Loucy (cell line): ENCODE results near the gene FKBP15.

Experiments used
- H2AFZ ChIP-seq: fragments of 200-600 bp; sonication (generic); 2 replicates; pipeline ENCODE4 v1.6.0; 2016; ENCODE audit warnings: antibody characterized with exemption, mild to moderate bottlenecking, low read length, moderate library complexity
- H3F3A ChIP-seq: fragments of 200-600 bp; 2 replicates; pipeline ENCODE4 v1.6.0; 2016; ENCODE audit warnings: antibody characterized with exemption, low read depth, mild to moderate bottlenecking
- H3K27me3 ChIP-seq: fragments of 200-600 bp; sonication (generic); 2 replicates; pipeline ENCODE4 v1.6.1; 2014; ENCODE audit warnings: low read length, mild to moderate bottlenecking; ENCODE audit not compliant: insufficient read depth, poor library complexity, severe bottlenecking
- H3K36me3 ChIP-seq: fragments of 200-600 bp; sonication (generic); 2 replicates; pipeline ENCODE4 v1.6.1; 2016; ENCODE audit warnings: low read length; ENCODE audit not compliant: insufficient read depth
- H3K4me1 ChIP-seq: fragments of 200-600 bp; sonication (generic); 2 replicates; pipeline ENCODE4 v1.5.1; 2014; ENCODE audit warnings: low read length, mild to moderate bottlenecking; ENCODE audit not compliant: insufficient read depth, poor library complexity, severe bottlenecking
- H3K4me2 ChIP-seq: fragments of 200-600 bp; sonication (generic); 2 replicates; pipeline ENCODE4 v1.6.0; 2014; ENCODE audit warnings: antibody characterized with exemption, low read length, low read depth, mild to moderate bottlenecking; ENCODE audit not compliant: poor library complexity, severe bottlenecking
- H3K4me3 ChIP-seq: fragments of 200-600 bp; sonication (generic); 2 replicates; pipeline ENCODE4 v1.5.1; 2014; ENCODE audit warnings: low read length, mild to moderate bottlenecking, mixed read lengths; ENCODE audit not compliant: poor library complexity, severe bottlenecking
- H3K79me2 ChIP-seq: fragments of 200-600 bp; sonication (generic); 2 replicates; pipeline ENCODE4 v1.6.1; 2014; ENCODE audit warnings: low read length; ENCODE audit not compliant: insufficient read depth
- H3K9ac ChIP-seq: fragments of 200-600 bp; sonication (generic); 2 replicates; pipeline ENCODE4 v1.6.0; 2014; ENCODE audit warnings: mild to moderate bottlenecking, low read depth, low read length, moderate library complexity; ENCODE audit not compliant: poor library complexity, severe bottlenecking
- H3K9me2 ChIP-seq: fragments of 200-600 bp; sonication (generic); replicated peaks from 2 replicates; pipeline ENCODE4 v1.6.1; 2016; ENCODE audit warnings: low read depth, low read length, mixed read lengths
- H3K9me3 ChIP-seq: fragments of 200-600 bp; sonication (generic); 2 replicates; pipeline ENCODE4 v1.6.1; 2014; ENCODE audit warnings: mild to moderate bottlenecking, antibody characterized with exemption, low read length, low read depth; ENCODE audit not compliant: insufficient read depth
- H4K20me1 ChIP-seq: fragments of 200-600 bp; sonication (generic); 2 replicates; pipeline ENCODE4 v1.6.0; 2014; ENCODE audit warnings: antibody characterized with exemption, low read length, mild to moderate bottlenecking; ENCODE audit not compliant: insufficient read depth, poor library complexity, severe bottlenecking
- EZH2phosphoT487 ChIP-seq: fragments of 200-600 bp; IDR thresholded peaks from 2 replicates; pipeline ENCODE4 v1.6.1; 2018; ENCODE audit warnings: antibody characterized with exemption, mild to moderate bottlenecking, moderate library complexity, borderline replicate concordance
- TF ChIP-seq, protein P1 (sequence below): fragments of 200-600 bp; sonication (generic); conservative IDR thresholded peaks from 2 replicates; pipeline ENCODE4 v1.5.1; 2014; ENCODE audit warnings: mild to moderate bottlenecking, antibody characterized with exemption, low read length

The FKBP15 gene

DNA sequence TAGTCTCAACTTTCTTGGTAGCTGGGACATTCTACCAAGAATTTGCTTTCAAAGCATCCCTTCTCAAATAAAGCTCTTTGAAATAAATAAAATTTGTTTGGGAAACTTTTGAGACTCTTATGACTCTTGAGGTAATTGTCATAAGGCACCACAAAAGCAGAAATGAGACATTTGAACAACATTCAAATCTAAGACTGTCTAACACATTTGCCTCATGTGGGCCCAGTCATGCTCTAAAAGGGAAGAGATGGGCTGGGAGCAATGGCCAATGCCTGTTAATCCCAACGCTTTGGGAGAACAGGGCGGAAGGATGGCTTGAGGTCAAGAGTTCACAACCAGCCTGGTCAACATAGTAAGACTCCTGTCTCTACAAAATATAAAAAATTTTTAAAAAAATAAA is 43.8 kb downstream of the FKBP15 start:
- Histone ChIP-seq H3K4me1 (no peaks in the 10 kb centered on the region), H3K9me2 (no peaks in the 10 kb centered on the region), H3K9me3 (no peaks in the 10 kb centered on the region), H3K4me3 (no peak overlapping the region), H2AFZ (no peak overlapping the region), H3K4me2 (no peak overlapping the region), H3K9ac (no peak overlapping the region), H3F3A (no peaks in the 10 kb centered on the region), H4K20me1 (no peaks in the 10 kb centered on the region), H3K79me2 (no peaks in the 10 kb centered on the region), H3K36me3 (peaks cover 93% of the 10 kb centered on the region), H3K27me3 (no peaks in the 10 kb centered on the region)
- TF ChIP-seq EZH2phosphoT487: no peak
- TF ChIP-seq, protein P1, sequence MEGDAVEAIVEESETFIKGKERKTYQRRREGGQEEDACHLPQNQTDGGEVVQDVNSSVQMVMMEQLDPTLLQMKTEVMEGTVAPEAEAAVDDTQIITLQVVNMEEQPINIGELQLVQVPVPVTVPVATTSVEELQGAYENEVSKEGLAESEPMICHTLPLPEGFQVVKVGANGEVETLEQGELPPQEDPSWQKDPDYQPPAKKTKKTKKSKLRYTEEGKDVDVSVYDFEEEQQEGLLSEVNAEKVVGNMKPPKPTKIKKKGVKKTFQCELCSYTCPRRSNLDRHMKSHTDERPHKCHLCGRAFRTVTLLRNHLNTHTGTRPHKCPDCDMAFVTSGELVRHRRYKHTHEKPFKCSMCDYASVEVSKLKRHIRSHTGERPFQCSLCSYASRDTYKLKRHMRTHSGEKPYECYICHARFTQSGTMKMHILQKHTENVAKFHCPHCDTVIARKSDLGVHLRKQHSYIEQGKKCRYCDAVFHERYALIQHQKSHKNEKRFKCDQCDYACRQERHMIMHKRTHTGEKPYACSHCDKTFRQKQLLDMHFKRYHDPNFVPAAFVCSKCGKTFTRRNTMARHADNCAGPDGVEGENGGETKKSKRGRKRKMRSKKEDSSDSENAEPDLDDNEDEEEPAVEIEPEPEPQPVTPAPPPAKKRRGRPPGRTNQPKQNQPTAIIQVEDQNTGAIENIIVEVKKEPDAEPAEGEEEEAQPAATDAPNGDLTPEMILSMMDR: no peak

DNA sequence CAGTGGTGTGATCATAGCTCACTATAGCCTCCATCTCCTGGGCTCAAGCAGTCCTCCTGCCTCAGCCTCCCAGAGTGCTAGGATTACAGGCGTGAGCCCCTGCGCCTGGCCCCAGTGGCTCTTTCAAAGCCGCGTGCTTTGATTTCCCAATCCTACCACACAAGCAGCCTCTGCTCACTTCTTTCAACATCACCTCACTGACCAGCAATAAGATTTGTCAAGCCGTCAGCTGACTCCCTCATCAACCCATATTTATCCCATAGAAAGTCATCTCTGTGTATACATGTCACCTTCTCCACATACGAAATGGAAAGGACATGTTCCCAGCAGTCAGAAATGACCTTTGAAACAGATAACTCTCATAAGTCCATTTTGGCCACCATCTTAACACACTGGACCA is 44.3 kb downstream of the FKBP15 start:
- H3K36me3 ChIP-seq: peaks cover 90% of the 10 kb centered on the region

DNA sequence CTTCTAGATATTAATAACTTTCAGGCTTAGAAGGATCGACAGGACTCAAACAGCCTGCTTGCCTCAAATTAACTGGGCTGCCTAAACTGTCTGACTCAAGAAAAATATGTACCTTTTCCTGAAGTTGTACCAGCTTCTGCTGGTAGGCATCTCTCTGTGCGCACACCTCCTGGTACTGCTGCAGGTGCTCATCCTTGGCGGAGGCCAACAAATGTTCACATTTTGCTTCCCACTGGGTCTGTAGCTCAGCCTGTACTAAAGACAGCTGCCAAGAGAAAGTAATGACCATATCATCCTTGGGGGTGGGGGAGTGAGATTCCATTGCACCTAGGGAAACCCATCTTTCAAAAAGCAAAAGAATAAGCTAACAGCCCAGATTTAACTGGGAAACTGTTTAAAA is 47.7 kb downstream of the FKBP15 start:
- no peak overlapping the region for H2AFZ ChIP-seq
- H4K20me1 ChIP-seq: no peaks in the 10 kb centered on the region
- H3K4me1 ChIP-seq: no peaks in the 10 kb centered on the region
- H3K9me2 ChIP-seq: no peaks in the 10 kb centered on the region
- no peaks in the 10 kb centered on the region for H3K79me2 ChIP-seq
- TF ChIP-seq EZH2phosphoT487: no peak
- TF ChIP-seq, protein P1: no peak
- no peak overlapping the region for H3K4me2 ChIP-seq
- no peak overlapping the region for H3K4me3 ChIP-seq
- H3K36me3 ChIP-seq: peaks cover 90% of the 10 kb centered on the region
- no peaks in the 10 kb centered on the region for H3K27me3 ChIP-seq
- no peaks in the 10 kb centered on the region for H3K9me3 ChIP-seq
- no peaks in the 10 kb centered on the region for H3F3A ChIP-seq
- no peak overlapping the region for H3K9ac ChIP-seq

More for the DNA sequence above, 44.3 kb downstream of the FKBP15 start:
- no peak for TF ChIP-seq EZH2phosphoT487
- TF ChIP-seq, protein P1: no peak
- no peaks in the 10 kb centered on the region for H3K79me2 ChIP-seq
- no peaks in the 10 kb centered on the region for H3K4me1 ChIP-seq
- no peak overlapping the region for H2AFZ ChIP-seq
- H3K4me2 ChIP-seq: no peak overlapping the region
- no peaks in the 10 kb centered on the region for H3K9me3 ChIP-seq
- H3K4me3 ChIP-seq: no peak overlapping the region
- H3K27me3 ChIP-seq: no peaks in the 10 kb centered on the region
- H3F3A ChIP-seq: no peaks in the 10 kb centered on the region
- H4K20me1 ChIP-seq: no peaks in the 10 kb centered on the region
- no peaks in the 10 kb centered on the region for H3K9me2 ChIP-seq
- H3K9ac ChIP-seq: no peak overlapping the region
